ENCODE data around the gene KLHDC7B.

- TF ChIP-seq CTCF (conservative IDR thresholded peaks at IDR 0.05; ENCODE audit: low read depth, low read length), result no peak
- no peak for TF ChIP-seq EZH2phosphoT487 (IDR thresholded peaks at IDR 0.05; ENCODE audit: borderline replicate concordance, low read length)
- no peak for TF ChIP-seq EZH2 (IDR thresholded peaks at IDR 0.05; ENCODE audit: low read length, unreplicated experiment)
Observed at GRCh38 chr22:50532824-50533796, 12.6 kb upstream of the KLHDC7B start.
